HG03460 (cell line): ENCODE results near the gene IRF5.
A peak's percentile ranks its signal among the peaks of the same experiment; 100 is the strongest.

Experiments used
- ATAC-seq: cut with Tn5 transposase; IDR thresholded peaks from one replicate; pipeline ENCODE4 v1.9.1; 2021; ENCODE audit not compliant: unreplicated experiment

The IRF5 gene, protein sequence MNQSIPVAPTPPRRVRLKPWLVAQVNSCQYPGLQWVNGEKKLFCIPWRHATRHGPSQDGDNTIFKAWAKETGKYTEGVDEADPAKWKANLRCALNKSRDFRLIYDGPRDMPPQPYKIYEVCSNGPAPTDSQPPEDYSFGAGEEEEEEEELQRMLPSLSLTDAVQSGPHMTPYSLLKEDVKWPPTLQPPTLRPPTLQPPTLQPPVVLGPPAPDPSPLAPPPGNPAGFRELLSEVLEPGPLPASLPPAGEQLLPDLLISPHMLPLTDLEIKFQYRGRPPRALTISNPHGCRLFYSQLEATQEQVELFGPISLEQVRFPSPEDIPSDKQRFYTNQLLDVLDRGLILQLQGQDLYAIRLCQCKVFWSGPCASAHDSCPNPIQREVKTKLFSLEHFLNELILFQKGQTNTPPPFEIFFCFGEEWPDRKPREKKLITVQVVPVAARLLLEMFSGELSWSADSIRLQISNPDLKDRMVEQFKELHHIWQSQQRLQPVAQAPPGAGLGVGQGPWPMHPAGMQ

DNA sequence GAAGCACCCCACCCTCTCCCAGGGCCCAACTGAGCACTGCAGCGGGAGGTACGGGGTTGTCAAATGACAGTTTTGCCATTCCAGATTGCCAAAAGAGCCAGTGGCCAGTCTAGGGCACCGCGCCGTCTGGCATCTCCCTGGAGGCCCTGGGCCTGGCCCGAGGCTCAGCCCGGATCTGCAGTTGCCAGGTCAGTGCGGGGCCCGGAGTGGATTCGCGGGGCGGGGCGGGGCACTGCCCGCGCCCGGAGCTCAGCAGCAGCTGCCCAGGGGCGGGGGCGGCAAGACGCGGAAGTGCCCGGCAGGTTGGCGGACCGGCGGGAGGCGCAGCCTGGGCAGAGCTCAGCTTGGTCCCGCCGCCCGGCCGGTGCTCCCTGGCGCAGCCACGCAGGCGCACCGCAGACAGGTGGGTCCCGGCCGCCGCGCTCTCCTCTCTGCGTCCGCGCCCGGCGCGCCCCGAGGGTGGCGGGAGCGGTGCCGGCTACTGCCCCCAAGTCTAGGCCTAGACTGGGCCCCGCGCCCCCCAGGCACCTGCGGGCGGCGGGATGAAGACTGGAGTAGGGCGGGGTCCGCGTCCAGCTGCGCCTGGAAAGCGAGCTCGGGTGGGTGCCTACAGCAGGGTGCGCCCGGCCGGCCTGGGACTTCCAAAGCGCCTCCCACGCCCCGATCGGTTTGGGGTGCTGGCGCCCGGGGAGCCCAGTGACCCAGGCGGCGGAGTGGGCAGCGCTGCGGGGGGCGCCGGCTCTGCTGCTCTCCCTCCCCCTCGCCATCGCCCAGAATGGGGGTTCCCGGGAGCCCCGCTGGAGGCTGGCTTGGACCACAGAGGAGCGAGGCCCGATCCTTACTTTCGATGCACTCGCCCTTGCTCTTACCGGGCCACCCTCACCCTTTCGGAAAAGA lies at the start of gene IRF5:
TSS of gene IRF5 (plus strand) at position 281 of the 897 bp plus-strand sequence. CDS start 4,155 bp downstream, outside the sequence.
- no peak for ATAC-seq

GRCh38 chr7:128888039-128888755 lies 49.5 kb upstream of the IRF5 start:
- ATAC-seq, result no peak

DNA sequence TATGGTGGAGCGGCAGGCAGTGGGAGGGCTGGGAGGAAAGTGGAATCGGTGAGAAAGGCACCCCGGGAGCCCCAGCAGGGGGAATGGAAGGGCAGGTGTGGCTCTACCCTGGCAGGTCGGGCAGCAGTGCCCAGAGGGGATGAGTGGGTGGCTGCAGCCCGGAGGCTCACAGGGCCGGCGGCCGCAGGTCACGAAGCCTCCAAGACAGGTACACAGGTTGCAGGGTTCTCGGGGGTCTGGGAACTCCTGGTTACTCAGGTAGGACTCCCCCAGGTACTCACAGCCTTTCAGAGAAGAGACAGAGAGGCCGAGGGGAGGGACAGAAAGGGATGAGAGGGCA lies 49.0 kb upstream of the IRF5 start:
- no peak for ATAC-seq

- ATAC-seq, result no peak
Measured at GRCh38 chr7:128889121-128889520, 48.6 kb upstream of the IRF5 start.

- no peak for ATAC-seq
Measured at GRCh38 chr7:128890306-128891109, 47.2 kb upstream of the IRF5 start.

GRCh38 chr7:128891110-128891941 lies 46.4 kb upstream of the IRF5 start:
- no peak for ATAC-seq

DNA sequence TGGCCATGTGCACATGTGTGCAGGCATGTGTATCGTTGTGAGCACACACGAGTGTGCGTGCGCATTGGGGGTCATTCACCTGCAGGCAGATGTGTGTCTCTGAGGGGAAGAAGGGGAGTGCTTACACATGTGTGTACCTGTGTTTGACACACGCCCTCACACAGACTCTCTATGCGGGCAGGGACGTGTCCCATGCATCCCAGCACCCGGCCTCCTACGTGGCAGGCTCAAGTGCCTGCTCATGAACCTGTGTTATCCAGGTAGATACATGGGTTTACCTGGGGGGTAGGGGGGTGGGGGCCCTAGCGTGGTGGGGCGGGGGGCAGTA lies 45.8 kb upstream of the IRF5 start:
- no peak for ATAC-seq

DNA sequence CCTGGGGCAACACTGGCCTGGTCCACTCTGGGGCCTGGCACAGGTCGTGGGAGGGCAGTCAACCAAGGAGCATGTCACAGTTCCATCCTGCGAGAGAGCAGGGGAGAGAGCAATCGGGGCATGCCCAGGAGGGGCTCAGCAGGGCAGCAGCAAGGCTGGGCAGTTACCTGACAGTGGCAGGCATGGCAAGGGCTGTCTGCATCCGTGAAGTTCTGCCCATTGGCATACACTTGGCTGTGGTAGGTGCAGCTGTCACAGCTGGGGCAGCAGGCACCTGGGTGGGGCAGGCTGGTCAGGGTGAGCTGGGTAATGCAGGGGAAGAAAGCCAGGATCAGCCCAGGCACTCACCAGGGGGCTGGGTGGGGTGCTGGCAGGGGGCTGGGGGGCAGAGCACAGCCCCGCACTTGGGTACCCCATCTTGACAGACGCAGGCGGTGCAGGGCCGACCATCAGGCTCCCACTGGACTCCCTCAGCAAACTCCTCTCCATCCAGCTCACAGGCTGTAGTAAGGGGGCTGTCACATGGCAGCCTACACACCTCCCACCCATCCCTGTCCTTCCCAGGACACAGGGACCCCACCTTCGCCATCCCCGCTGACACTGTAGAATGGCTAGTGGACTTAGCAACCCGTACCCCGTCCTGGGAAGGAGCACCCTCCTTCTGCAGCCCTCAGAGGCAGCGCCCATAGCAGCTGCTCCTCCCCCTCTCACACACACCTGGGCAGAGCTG lies 45.0 kb upstream of the IRF5 start:
- ATAC-seq, result no peak

- no peak for ATAC-seq
Measured at GRCh38 chr7:128893251-128894100, 44.3 kb upstream of the IRF5 start.

GRCh38 chr7:128894101-128894440 lies 43.7 kb upstream of the IRF5 start:
- ATAC-seq, result no peak

DNA sequence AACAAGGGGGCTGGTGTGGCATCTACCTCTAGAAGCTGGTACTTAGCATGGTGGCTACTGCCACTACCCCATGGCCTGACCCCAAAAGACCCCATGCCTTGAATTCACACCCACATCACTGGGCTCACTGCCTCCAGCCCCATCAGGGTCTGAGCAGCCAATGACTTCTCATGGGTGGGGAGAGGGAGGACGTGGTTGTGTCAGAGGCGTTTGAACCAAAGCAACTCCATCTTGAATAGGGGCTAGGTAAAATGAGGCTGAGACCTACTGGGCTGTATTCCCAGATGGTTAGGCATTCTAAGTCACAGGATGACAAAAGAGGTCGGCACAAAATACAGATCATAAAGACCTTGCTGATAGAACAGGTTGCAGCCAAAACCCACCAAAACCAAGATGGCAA lies 42.4 kb upstream of the IRF5 start:
- no peak for ATAC-seq

GRCh38 chr7:128899392-128899791 lies 38.3 kb upstream of the IRF5 start:
- ATAC-seq, result no peak

DNA sequence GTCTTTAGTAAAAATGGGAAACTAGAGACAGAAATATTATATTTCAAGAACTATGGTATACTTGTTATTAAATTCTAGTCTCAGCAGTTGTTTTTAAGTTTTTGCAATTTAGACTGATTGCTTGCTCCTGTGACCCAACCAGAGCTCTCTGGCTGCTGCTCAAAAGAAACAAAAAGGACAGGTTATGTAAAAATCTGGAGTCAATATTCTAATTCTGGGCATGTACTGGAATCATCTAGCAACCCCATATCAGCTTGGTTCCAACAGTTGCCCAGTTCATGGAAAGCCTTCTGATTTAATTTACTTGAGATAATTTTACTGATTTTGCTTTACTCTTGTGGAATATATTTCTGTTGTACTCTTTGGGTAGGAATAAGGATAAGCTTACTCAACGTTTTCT lies 37.5 kb upstream of the IRF5 start:
- ATAC-seq, result no peak

- no peak for ATAC-seq
Measured at GRCh38 chr7:128902761-128903585, 34.8 kb upstream of the IRF5 start.

GRCh38 chr7:128903621-128904361 lies 33.9 kb upstream of the IRF5 start:
- no peak for ATAC-seq

DNA sequence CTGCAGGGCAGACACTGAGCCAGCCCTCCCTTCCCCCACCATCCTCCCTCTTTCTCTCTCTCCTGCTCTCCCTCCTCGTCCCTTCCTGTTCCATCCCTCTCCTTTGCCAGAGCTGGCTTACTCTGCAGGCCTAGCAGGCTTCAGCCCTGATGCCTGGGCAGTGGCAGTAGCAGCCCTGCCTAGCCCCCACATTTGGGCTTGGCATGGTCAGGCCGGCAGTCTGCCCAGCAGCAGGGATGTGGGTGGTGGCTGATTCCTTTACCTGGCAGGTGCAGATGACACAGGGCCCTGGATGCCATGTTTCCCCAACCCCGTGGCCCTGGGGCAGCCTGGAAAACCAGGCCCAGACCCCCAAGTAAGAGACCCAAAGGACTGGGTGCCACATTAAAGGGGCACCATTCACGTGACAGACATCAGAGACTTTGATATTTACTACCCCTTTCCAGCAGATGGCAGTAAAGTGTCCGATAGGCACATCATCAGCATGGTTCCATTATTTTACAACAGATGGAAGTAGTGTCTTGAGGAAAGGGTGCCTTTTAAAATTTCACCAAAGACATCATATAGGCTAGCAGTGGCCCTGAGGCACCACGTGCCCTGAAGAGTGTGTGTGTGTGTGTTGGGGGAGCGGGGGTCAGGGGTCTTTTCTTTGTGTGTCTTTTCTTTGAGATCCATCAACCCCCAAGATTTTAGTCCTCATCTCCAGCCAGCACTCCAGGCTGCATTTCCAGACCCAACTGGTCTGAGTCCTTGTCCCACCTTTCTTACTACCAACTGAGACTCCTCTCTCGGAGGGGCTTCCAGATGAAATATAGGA lies 33.1 kb upstream of the IRF5 start:
- ATAC-seq, result peak; percentile 62
